Upper lobe of left lung (tissue), 6 donors: Measurements from ENCODE around the gene RNF222. TPM values are rescaled to one million over a fixed set of nuclear protein-coding genes. Genes with fewer than 3 reads are reported as not detected.
"Not testable (repeated sequence)": the region's sequence is repeated elsewhere in the genome, so short reads cannot be mapped to it uniquely, and the experiment has no call there.

Experiments used
- ATAC-seq, 2 donors: fragments of 200-7000 bp; cut with Tn5 transposase; one replicate each; pipeline ENCODE4 v1.9.1; 2022; ENCODE audit warnings: mild to moderate bottlenecking in 2 of 2, moderate library complexity in 2 of 2; ENCODE audit not compliant: low FRiP score in 2 of 2
- DNase-seq, 2 donors: peaks; one replicate each; pipeline ENCODE4 v3.0.0-alpha.2; 2019 to 2020
- H3K27ac ChIP-seq, 4 donors: fragments of 200-600 bp; sonication (generic); one replicate each; pipeline ENCODE4 v1.5.1; 2016 to 2019
- H3K27me3 ChIP-seq, 4 donors: fragments of 200-600 bp; sonication (generic); one replicate each; pipeline ENCODE4 v1.5.1; 2017 to 2019
- H3K36me3 ChIP-seq, 4 donors: fragments of 200-600 bp; sonication (generic); one replicate each; pipeline ENCODE4 v1.5.1; 2016 to 2019
- H3K4me1 ChIP-seq, 4 donors: fragments of 200-600 bp; sonication (generic); one replicate each; pipeline ENCODE4 v1.5.1; 2018 to 2019
- H3K4me3 ChIP-seq, 4 donors: fragments of 200-600 bp; sonication (generic); one replicate each; pipeline ENCODE4 v1.5.1; 2017 to 2019; ENCODE audit warnings: mild to moderate bottlenecking in 2 of 4, moderate library complexity in 1 of 4
- H3K9me3 ChIP-seq, 4 donors: fragments of 200-600 bp; sonication (generic); one replicate each; pipeline ENCODE4 v1.5.1; 2018 to 2019
- EP300 ChIP-seq, 4 donors: sonication (generic); formaldehyde crosslinking; IDR thresholded peaks; one replicate each; pipeline ENCODE4 v1.5.1; 2017; ENCODE audit warnings: antibody characterized with exemption in 4 of 4, control low read depth in 2 of 4
- POLR2A ChIP-seq, 4 donors: fragments of 450-650 bp; IDR thresholded peaks; one replicate each; pipeline ENCODE4 v1.5.1; 2016 to 2017; ENCODE audit warnings: antibody characterized with exemption in 4 of 4, mild to moderate bottlenecking in 2 of 4
- POLR2AphosphoS5 ChIP-seq, 2 donors: sonication (generic); formaldehyde crosslinking; IDR thresholded peaks; one replicate each; pipeline ENCODE4 v1.5.1; 2017; ENCODE audit warnings: antibody characterized with exemption in 2 of 2
- WGBS, 2 donors: methylation state at CpG; one replicate each; pipeline ENCODE4 v1.1.5; 2017 to 2018; 5-methylcytosine and 5-hydroxymethylcytosine counted together
- total RNA-seq, 6 donors: library from RNA; depleted of rRNA in 4 of 6; stranded (reverse); fragments of >200 nt in 4 of 6; gene quantifications; one replicate each; pipeline versions ENCODE4 v1.1.0 to v1.2.1, GENCODE V29; 2016 to 2021
- TF ChIP-seq, protein P1 (sequence below), 6 experiments: fragments of 450-650 bp in 4 of 6; fragments of 200-600 bp in 2 of 6; sonication (generic) in 2 of 6; IDR thresholded peaks; one replicate each; pipeline ENCODE4 v1.5.1; 2016 to 2019; ENCODE audit warnings: antibody characterized with exemption in 6 of 6
- donor health status: DM: no; HTN: no; CAD: no; lungs with moderate emphysema.
- donor health status: DM: no; HTN: yes; CAD: no; lungs with severe emphysema.

RNF222 gene
- total RNA-seq, 6 donors from 2014 or later = not detected

DNA sequence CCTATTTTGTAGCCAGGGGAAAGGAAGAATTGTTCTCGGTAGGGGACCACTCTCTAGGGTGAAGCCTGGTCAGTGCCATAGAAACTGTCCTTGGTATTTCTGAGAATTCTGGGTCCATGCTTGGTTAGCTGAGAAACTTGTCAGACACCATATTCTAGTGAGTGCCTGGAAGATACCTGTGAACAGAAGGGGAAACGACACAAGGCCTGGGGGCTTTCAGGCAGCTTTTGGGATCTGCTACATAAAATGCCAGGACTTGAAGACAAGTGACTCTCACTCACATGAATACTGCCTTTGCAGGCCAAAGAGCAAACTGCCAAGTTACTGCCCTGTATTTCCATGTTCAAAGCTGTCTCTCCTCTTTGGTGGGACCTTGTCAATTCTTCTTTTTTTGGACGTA lies 39.7 kb downstream of the RNF222 start:
- Histone ChIP-seq H3K27me3 (no peaks in the 10 kb centered on the region), H3K4me3 (no peak overlapping the region), H3K36me3 (no peaks in the 10 kb centered on the region), H3K9me3 (no peaks in the 10 kb centered on the region), H3K4me1 (peaks cover 0 to 18% (median 8%) of the 10 kb centered on the region in 4 donors), H3K27ac (no peak overlapping the region)
- TF ChIP-seq EP300 (IDR thresholded peaks at IDR 0.05) (no peak), POLR2A (IDR thresholded peaks at IDR 0.05) (no peak), POLR2AphosphoS5 (IDR thresholded peaks at IDR 0.05) (no peak)
- TF ChIP-seq, protein P1, sequence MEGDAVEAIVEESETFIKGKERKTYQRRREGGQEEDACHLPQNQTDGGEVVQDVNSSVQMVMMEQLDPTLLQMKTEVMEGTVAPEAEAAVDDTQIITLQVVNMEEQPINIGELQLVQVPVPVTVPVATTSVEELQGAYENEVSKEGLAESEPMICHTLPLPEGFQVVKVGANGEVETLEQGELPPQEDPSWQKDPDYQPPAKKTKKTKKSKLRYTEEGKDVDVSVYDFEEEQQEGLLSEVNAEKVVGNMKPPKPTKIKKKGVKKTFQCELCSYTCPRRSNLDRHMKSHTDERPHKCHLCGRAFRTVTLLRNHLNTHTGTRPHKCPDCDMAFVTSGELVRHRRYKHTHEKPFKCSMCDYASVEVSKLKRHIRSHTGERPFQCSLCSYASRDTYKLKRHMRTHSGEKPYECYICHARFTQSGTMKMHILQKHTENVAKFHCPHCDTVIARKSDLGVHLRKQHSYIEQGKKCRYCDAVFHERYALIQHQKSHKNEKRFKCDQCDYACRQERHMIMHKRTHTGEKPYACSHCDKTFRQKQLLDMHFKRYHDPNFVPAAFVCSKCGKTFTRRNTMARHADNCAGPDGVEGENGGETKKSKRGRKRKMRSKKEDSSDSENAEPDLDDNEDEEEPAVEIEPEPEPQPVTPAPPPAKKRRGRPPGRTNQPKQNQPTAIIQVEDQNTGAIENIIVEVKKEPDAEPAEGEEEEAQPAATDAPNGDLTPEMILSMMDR (IDR thresholded peaks at IDR 0.05) = no peak
- ATAC-seq (no peak), DNase-seq (no peak)
- WGBS, 2 donors = 88 to 96% methylated on average over 3 of the region's 3 CpGs

DNA sequence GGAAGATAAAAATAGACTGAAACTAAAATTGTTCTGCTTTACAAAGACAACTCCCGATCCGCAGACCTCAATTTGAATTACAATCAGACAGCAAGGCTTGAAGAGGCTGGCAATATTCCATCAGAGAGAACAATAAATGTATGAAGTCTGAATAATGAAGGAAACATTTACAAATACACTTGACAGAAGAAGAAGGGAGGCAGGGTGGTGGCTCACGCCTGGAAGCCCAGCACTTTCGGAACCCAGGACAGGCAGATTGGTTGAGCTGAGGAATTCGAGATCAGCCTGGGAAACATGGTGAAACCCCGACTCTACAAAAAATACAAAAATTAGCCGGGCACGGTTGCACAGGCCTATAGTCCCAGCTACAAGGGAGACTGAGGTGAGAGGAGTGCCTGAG lies 43.4 kb downstream of the RNF222 start:
- 55 to 56% methylated on average over 8 of the region's 8 CpGs for WGBS, 2 donors
- Histone ChIP-seq H3K4me3 (no peak overlapping the region), H3K9me3 (no peaks in the 10 kb centered on the region), H3K27me3 (no peaks in the 10 kb centered on the region), H3K27ac (no peak overlapping the region), H3K4me1 (peaks cover 0 to 1% (median 0%) of the 10 kb centered on the region in 4 donors), H3K36me3 (no peaks in the 10 kb centered on the region)
- TF ChIP-seq POLR2A (IDR thresholded peaks at IDR 0.05) (no peak), EP300 (IDR thresholded peaks at IDR 0.05) (no peak), POLR2AphosphoS5 (IDR thresholded peaks at IDR 0.05) (no peak)
- TF ChIP-seq, protein P1 (IDR thresholded peaks at IDR 0.05) = no peak
- DNase-seq = no peak
- ATAC-seq = no peak

DNA sequence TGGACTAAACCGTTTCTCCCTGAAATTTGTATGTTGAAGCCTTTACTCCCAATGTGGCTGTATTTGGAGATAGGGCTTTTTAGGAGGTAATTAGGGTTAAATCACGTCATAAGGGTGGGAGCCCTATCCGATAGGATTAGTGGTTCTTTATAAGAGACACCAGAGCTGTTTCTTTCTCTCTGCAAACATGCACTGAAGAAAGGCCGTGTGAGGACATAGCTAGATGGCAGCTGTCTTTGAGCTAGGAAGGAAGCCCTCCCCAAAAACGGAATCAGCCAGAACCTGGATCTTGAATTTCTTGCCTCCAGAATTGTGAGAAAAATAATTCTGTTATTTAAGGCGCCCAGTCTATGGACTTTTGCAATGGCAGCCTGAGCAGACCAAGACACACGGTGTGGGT lies 43.9 kb downstream of the RNF222 start:
- TF ChIP-seq POLR2AphosphoS5 (IDR thresholded peaks at IDR 0.05) (no peak), EP300 (IDR thresholded peaks at IDR 0.05) (no peak), POLR2A (IDR thresholded peaks at IDR 0.05) (no peak)
- TF ChIP-seq, protein P1 (IDR thresholded peaks at IDR 0.05) = no peak

DNA sequence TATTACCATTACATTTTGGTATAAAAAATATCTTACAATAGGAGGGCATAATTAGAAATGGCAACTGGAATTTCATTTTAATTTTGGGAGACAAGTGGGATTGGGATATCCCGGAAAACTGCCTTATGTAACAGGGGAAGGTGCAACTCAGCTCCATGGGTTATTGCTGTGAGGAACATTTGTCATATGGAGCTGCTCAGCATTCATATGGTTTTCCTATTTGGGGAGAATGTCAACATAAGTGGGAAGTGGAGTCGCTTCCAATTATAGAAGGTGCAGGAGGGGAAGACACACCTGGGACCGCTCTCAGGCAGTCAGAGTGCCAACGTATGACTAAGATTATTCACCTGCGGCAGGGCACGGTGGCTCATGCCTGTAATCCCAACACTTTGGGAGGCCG lies 47.3 kb downstream of the RNF222 start:
- TF ChIP-seq POLR2AphosphoS5 (IDR thresholded peaks at IDR 0.05) (no peak), EP300 (IDR thresholded peaks at IDR 0.05) (no peak), POLR2A (IDR thresholded peaks at IDR 0.05) (no peak)
- TF ChIP-seq, protein P1 (IDR thresholded peaks at IDR 0.05) = no peak
- DNase-seq = no peak
- Histone ChIP-seq H3K4me1 (peaks cover 0 to 10% (median 0%) of the 10 kb centered on the region in 4 donors), H3K36me3 (no peaks in the 10 kb centered on the region), H3K27ac (no peak overlapping the region), H3K9me3 (no peaks in the 10 kb centered on the region), H3K4me3 (no peak overlapping the region), H3K27me3 (no peaks in the 10 kb centered on the region)
- no peak for ATAC-seq
- WGBS, 2 donors = 80 to 89% methylated on average over 7 of the region's 7 CpGs

More for the DNA sequence above, 43.9 kb downstream of the RNF222 start:
- no peak overlapping the region for H3K4me3 ChIP-seq
- H3K36me3 ChIP-seq = no peaks in the 10 kb centered on the region
- H3K27me3 ChIP-seq = no peaks in the 10 kb centered on the region
- 67 to 69% methylated on average over 7 of the region's 7 CpGs for WGBS, 2 donors
- ATAC-seq = no peak
- no peak for DNase-seq
- H3K27ac ChIP-seq = no peak overlapping the region
- no peaks in the 10 kb centered on the region for H3K4me1 ChIP-seq
- no peaks in the 10 kb centered on the region for H3K9me3 ChIP-seq

DNA sequence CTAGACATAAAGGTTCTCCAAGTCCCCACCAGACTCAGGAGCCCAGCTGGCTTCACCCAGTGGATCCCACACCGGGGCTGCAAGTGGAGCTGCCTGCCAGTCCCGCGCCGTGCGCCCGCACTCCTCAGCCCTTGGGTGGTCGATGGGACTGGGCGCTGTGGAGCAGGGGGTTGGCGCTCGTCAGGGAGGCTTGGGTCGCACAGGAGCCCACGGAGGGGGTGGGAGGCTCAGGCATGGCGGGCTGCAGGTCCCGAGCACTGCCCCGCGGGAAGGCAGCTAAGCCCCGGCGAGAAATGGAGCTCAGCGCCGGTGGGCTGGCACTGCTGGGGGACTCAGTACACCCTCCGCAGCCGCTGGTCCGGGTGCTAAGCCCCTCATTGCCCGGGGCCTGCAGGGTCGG lies 50.6 kb downstream of the RNF222 start:
- 78% methylated on average over 12 of the region's 25 CpGs; no CpG with 5 or more reads in 1 of the 2 donors for WGBS, 2 donors
- not testable (repeated sequence) for H3K4me3 ChIP-seq, H3K36me3 ChIP-seq, H3K27me3 ChIP-seq, H3K27ac ChIP-seq, H3K9me3 ChIP-seq, H3K4me1 ChIP-seq, ATAC-seq
- DNase-seq = peak in 1 of 2 donors; percentile 77
